GM12878 (cell line): Measurements from ENCODE around the gene PPID. TPM values are rescaled to one million over a fixed set of nuclear protein-coding genes. Genes with fewer than 3 reads are reported as not detected.
"Not testable (repeated sequence)": the region's sequence is repeated elsewhere in the genome, so short reads cannot be mapped to it uniquely, and the experiment has no call there.

ENCODE experiments used
- ATAC-seq: fragments of 200-7000 bp; cut with Tn5 transposase; 3 replicates; pipeline ENCODE4 v1.9.1; 2020; ENCODE audit warnings: mild to moderate bottlenecking, moderate library complexity
- BruUV-seq: library from RNA; stranded (reverse); fragments of 400-500 nt; replicated peaks from 2 replicates; lab custom pipeline; 2021; lab: Mats Ljungman, UMichigan
- CTCF ChIA-PET: fragments of 300-600 bp; sonication (Branson Sonifier 250); formaldehyde crosslinking; extraction: SDS; loops from one replicate; lab custom pipeline; 2021; ENCODE audit warnings: inconsistent platforms; lab: Yijun Ruan, JAX
- POLR2A ChIA-PET: fragments of 350-600 bp; formaldehyde crosslinking; extraction: SDS; loops from one replicate; lab custom pipeline; 2021; ENCODE audit warnings: inconsistent platforms; lab: Charles Lee
- RAD21 ChIA-PET: fragments of 300-600 bp; sonication (Branson Sonifier 250); formaldehyde crosslinking; loops from one replicate; lab custom pipeline; 2023; ENCODE audit warnings: antibody characterized with exemption; ENCODE audit not compliant: unreplicated experiment; lab: Charles Lee
- SMC1A ChIA-PET: fragments of 300-600 bp; sonication (Branson Sonifier 250); formaldehyde crosslinking; loops from one replicate; lab custom pipeline; 2023; ENCODE audit not compliant: unreplicated experiment, uncharacterized antibody; lab: Charles Lee
- DNase-seq: peaks from one replicate; pipeline ENCODE4 v3.0.0-alpha.2; 2011; ENCODE audit warnings: low read depth, low spot score
- FAIRE-seq: peaks from 3 replicates; lab custom pipeline; 2011; peaks lifted over from hg19 to GRCh38; lab: Jason Lieb, UNC
- H2AFZ ChIP-seq: 2 replicates; pipeline ENCODE4 v1.6.0; 2011; ENCODE audit warnings: low read depth, low read length, control low read depth; ENCODE audit not compliant: control insufficient read depth
- H3K27ac ChIP-seq: 2 replicates; pipeline ENCODE4 v1.5.1; 2011; ENCODE audit warnings: control low read depth; ENCODE audit not compliant: control insufficient read depth, insufficient read depth
- H3K27me3 ChIP-seq, 2 experiments: replicated peaks in 1 of 2; 2 replicates each; pipeline versions ENCODE4 v1.6.0 to v1.6.1; 2011; ENCODE audit warnings: low read length in 1 of 2; ENCODE audit not compliant: control insufficient read depth in 2 of 2, insufficient read depth in 2 of 2
- H3K36me3 ChIP-seq, 2 experiments: 2 replicates each; pipeline ENCODE4 v1.5.1; 2011; ENCODE audit warnings: low read length in 1 of 2; ENCODE audit not compliant: control insufficient read depth in 2 of 2, insufficient read depth in 2 of 2
- H3K4me1 ChIP-seq: 2 replicates; pipeline ENCODE4 v1.6.1; 2011; ENCODE audit warnings: mild to moderate bottlenecking, low read length, moderate library complexity, mixed read lengths; ENCODE audit not compliant: control insufficient read depth, insufficient read depth
- H3K4me2 ChIP-seq: 2 replicates; pipeline ENCODE4 v1.6.0; 2011; ENCODE audit warnings: control low read depth; ENCODE audit not compliant: control insufficient read depth, insufficient read depth
- H3K4me3 ChIP-seq: fragments of 200-600 bp; sonication (generic); 2 replicates; pipeline ENCODE4 v1.5.1; 2016
- H3K79me2 ChIP-seq: 2 replicates; pipeline ENCODE4 v1.6.0; 2011; ENCODE audit warnings: low read length; ENCODE audit not compliant: control insufficient read depth, insufficient read depth
- H3K9ac ChIP-seq: 2 replicates; pipeline ENCODE4 v1.8.0; 2011; ENCODE audit warnings: low read length, control low read depth, mixed read lengths; ENCODE audit not compliant: control insufficient read depth, insufficient read depth
- H3K9me3 ChIP-seq: replicated peaks from 3 replicates; pipeline ENCODE4 v1.5.1; 2011; ENCODE audit warnings: mild to moderate bottlenecking, low read length; ENCODE audit not compliant: control insufficient read depth, insufficient read depth
- H4K20me1 ChIP-seq: 2 replicates; pipeline ENCODE4 v1.6.0; 2011; ENCODE audit not compliant: control insufficient read depth, insufficient read depth
- BMI1 ChIP-seq: fragments of 450-650 bp; IDR thresholded peaks from 2 replicates; pipeline ENCODE4 v1.6.1; 2016; ENCODE audit warnings: mild to moderate bottlenecking, moderate library complexity, borderline replicate concordance
- MTA3 ChIP-seq: IDR thresholded peaks from 2 replicates; pipeline ENCODE4 v1.6.1; 2012; ENCODE audit warnings: low read length, inconsistent platforms, borderline replicate concordance
- RB1 ChIP-seq: fragments of 450-650 bp; formaldehyde crosslinking; IDR thresholded peaks from 2 replicates; pipeline ENCODE4 v1.6.1; 2017; ENCODE audit warnings: mild to moderate bottlenecking, borderline replicate concordance
- SPI1 ChIP-seq: IDR thresholded peaks from 2 replicates; pipeline ENCODE4 v1.6.1; 2011; ENCODE audit warnings: low read depth, mild to moderate bottlenecking, low read length, moderate library complexity, borderline replicate concordance; ENCODE audit not compliant: insufficient read depth
- ZNF207 ChIP-seq: fragments of 450-650 bp; IDR thresholded peaks from 2 replicates; pipeline ENCODE4 v1.6.1; 2014; ENCODE audit warnings: antibody characterized with exemption, mild to moderate bottlenecking, borderline replicate concordance
- WGBS: methylation state at CpG from one replicate; pipeline ENCODE4 v1.1.6; 2016; ENCODE audit warnings: low lambda C conversion rate; ENCODE audit not compliant: insufficient replicate concordance, insufficient coverage; ENCODE audit errors: missing lambda C conversion rate; 5-methylcytosine and 5-hydroxymethylcytosine counted together
- in situ Hi-C: fragments of 300-500 bp; cut with MboI; formaldehyde crosslinking; loops from 9 replicates; pipeline ENCODE4 v1.14.3; 2018; ENCODE audit warnings: mixed read lengths
- intact Hi-C: fragments of 100-400 bp; cut with micrococcal nuclease; formaldehyde crosslinking; loops from one replicate; pipeline ENCODE4 v1.14.2; 2022; ENCODE audit not compliant: unreplicated experiment
- polyA plus RNA-seq, 11 experiments: library from polyadenylated mRNA; depleted of rRNA in 4 of 11; unstranded in 6 of 11; stranded (reverse) in 5 of 11; fragments of >200 nt; fragmentation: Nextera tagmentation in 4 of 11; fragmentation: Illumina TruSeq in 1 of 11; extraction: Ambion mirVana in 4 of 11; extraction: Trizol in 1 of 11; gene quantifications; 1 replicate in 1 of 11; 2 replicates in 10 of 11; pipeline versions ENCODE4 v1.2.1 to v1.2.3, GENCODE V29; 2011 to 2016; ENCODE audit warnings: inconsistent platforms in 2 of 11, missing spikeins in 2 of 11, low read depth in 1 of 11
- total RNA-seq, 4 experiments: library from RNA; depleted of rRNA in 3 of 4; stranded (reverse); fragments of >200 nt in 3 of 4; fragmentation: Illumina TruSeq in 1 of 4; extraction: Trizol in 1 of 4; gene quantifications; 2 replicates each; pipeline versions ENCODE4 v1.2.1 to v1.2.3, GENCODE V29; 2013 to 2021

The PPID gene
- total and polyA plus RNA-seq, 10 of the 15 experiments (the other 5 are each of a cell fraction or from before 2014, with no cell fraction given), result 21.9 to 64.3 (median 39.5) TPM

- in situ Hi-C loops, result no loop called here
- no TSS peak for BruUV-seq
- 17% methylated on average over 4 of the region's 4 CpGs for WGBS
- Histone ChIP-seq H3K9me3 (no peaks in the 10 kb centered on the region; the same call in 2 of the 3 replicates), H3K4me2 (no peak overlapping the region), H3K27me3 (no peaks in the 10 kb centered on the region; a peak in 1 of 4 replicates), H3K79me2 (no peaks in the 10 kb centered on the region), H3K27ac (no peak overlapping the region), H3K4me3 (no peak overlapping the region), H4K20me1 (no peaks in the 10 kb centered on the region), H3K36me3 (no peaks in the 10 kb centered on the region), H3K4me1 (no peaks in the 10 kb centered on the region), H3K9ac (no peak overlapping the region), H2AFZ (no peak overlapping the region)
- RAD21 ChIA-PET, result no interaction called here
- no peak; the same call in 2 of the 3 replicates for ATAC-seq
- CTCF ChIA-PET, result interaction anchor here (1.5 kb wide), 1 partner anchor 91 kb away, joined by 5 read pairs; no protein-coding TSS in a partner anchor
- POLR2A ChIA-PET, result no interaction called here
- intact Hi-C loops, result no loop called here
- no peak for DNase-seq
- SMC1A ChIA-PET, result interaction anchor here (0.8 kb wide), 1 partner anchor 53 kb away, joined by 4 read pairs; no protein-coding TSS in a partner anchor
- TF ChIP-seq SPI1, result no peak
- TF ChIP-seq BMI1, result no peak
- no peak for TF ChIP-seq RB1
- TF ChIP-seq ZNF207, result no peak
- TF ChIP-seq MTA3, result no peak
- no peak for FAIRE-seq
Observed at GRCh38 chr4:158760866-158761265, 37.7 kb upstream of the PPID start.

- WGBS, result 70% methylated on average over 19 of the region's 20 CpGs
- H3K27me3 ChIP-seq, H3K27ac ChIP-seq, H3K4me1 ChIP-seq, H3K4me2 ChIP-seq, DNase-seq, FAIRE-seq, BruUV-seq, POLR2A ChIA-PET, CTCF ChIA-PET, H2AFZ ChIP-seq, in situ Hi-C loops, SMC1A ChIA-PET, H3K36me3 ChIP-seq, H4K20me1 ChIP-seq, H3K4me3 ChIP-seq, H3K9me3 ChIP-seq, intact Hi-C loops, RAD21 ChIA-PET, H3K79me2 ChIP-seq, H3K9ac ChIP-seq, ATAC-seq: not testable (repeated sequence)
Observed at GRCh38 chr4:158759539-158759938, 36.3 kb upstream of the PPID start.
